GM12891 (cell line): ENCODE results near the gene LRRC10B.

Source experiments
- POLR2A ChIP-seq: IDR thresholded peaks from 2 replicates; pipeline ENCODE4 v1.6.1; 2011; ENCODE audit warnings: low read depth, low read length, control low read depth
- SPI1 ChIP-seq: IDR thresholded peaks from 2 replicates; pipeline ENCODE4 v1.6.1; 2011; ENCODE audit warnings: low read depth, low read length, control low read depth
- TAF1 ChIP-seq: IDR thresholded peaks from 2 replicates; pipeline ENCODE4 v1.6.1; 2011; ENCODE audit warnings: low read depth, low read length, control low read depth

DNA sequence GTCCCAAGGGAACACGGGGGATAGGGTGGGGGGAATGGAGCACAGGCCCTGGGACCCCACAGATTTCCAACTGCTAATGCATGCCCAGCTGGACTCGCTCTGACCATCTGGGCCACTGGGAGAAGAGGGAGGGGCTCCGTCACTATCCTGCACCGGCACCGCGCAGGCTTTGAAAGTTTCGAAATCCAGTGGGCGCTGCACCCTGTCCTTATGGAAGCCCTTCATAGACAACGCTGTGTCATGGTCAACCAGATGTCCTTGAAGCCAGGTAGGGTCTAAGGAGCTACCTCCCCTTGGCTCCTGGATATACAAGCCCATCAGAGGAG lies 30.1 kb downstream of the LRRC10B start:
- TF ChIP-seq POLR2A: no peak
- TF ChIP-seq TAF1: no peak
- no peak for TF ChIP-seq SPI1
